Thyroid gland (tissue), 4 donors: ENCODE data around the gene CSAD.

ENCODE experiments used
- POLR2A ChIP-seq, 2 donors: fragments of 450-650 bp; IDR thresholded peaks; one replicate each; pipeline ENCODE4 v1.6.1; 2017; ENCODE audit warnings: antibody characterized with exemption in 2 of 2, mild to moderate bottlenecking in 2 of 2, moderate library complexity in 1 of 2
- TF ChIP-seq, protein P1 (sequence below), 6 experiments: fragments of 200-600 bp in 3 of 6; fragments of 450-650 bp in 3 of 6; sonication (generic) in 3 of 6; IDR thresholded peaks; one replicate each; pipeline ENCODE4 v1.5.1; 2016 to 2019; ENCODE audit warnings: antibody characterized with exemption in 6 of 6, mild to moderate bottlenecking in 2 of 6, inconsistent platforms in 1 of 6, moderate library complexity in 1 of 6

GRCh38 chr12:53191096-53191884 is 10.6 kb upstream of the CSAD start:
- TF ChIP-seq, protein P1, sequence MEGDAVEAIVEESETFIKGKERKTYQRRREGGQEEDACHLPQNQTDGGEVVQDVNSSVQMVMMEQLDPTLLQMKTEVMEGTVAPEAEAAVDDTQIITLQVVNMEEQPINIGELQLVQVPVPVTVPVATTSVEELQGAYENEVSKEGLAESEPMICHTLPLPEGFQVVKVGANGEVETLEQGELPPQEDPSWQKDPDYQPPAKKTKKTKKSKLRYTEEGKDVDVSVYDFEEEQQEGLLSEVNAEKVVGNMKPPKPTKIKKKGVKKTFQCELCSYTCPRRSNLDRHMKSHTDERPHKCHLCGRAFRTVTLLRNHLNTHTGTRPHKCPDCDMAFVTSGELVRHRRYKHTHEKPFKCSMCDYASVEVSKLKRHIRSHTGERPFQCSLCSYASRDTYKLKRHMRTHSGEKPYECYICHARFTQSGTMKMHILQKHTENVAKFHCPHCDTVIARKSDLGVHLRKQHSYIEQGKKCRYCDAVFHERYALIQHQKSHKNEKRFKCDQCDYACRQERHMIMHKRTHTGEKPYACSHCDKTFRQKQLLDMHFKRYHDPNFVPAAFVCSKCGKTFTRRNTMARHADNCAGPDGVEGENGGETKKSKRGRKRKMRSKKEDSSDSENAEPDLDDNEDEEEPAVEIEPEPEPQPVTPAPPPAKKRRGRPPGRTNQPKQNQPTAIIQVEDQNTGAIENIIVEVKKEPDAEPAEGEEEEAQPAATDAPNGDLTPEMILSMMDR (IDR thresholded peaks at IDR 0.05): no peak
- TF ChIP-seq POLR2A (IDR thresholded peaks at IDR 0.05): peak in 1 of 2 donors; percentile 5
